Liver (tissue), 3 donors: ENCODE results near the gene ELL2.

ENCODE experiments used
- CTCF ChIP-seq: fragments of 150-350 bp; IDR thresholded peaks from 2 replicates; pipeline ENCODE4 v1.5.1; 2017; ENCODE audit warnings: improper control_type of control experiment, low read depth, low read length; ENCODE audit not compliant: missing input control
- EGR1 ChIP-seq, 2 donors: IDR thresholded peaks; 2 replicates each; pipeline ENCODE4 v1.6.1; 2016 to 2018; ENCODE audit warnings: antibody characterized with exemption in 2 of 2, low read depth in 2 of 2
- JUND ChIP-seq, 2 donors: IDR thresholded peaks; 2 replicates each; pipeline ENCODE4 v1.6.1; 2016; ENCODE audit warnings: antibody characterized with exemption in 2 of 2
- RAD21 ChIP-seq, 2 donors: IDR thresholded peaks; 2 replicates each; pipeline ENCODE4 v1.6.1; 2016; ENCODE audit warnings: antibody characterized with exemption in 2 of 2, mild to moderate bottlenecking in 2 of 2
- REST ChIP-seq: IDR thresholded peaks from 2 replicates; pipeline ENCODE4 v1.6.1; 2016; ENCODE audit warnings: antibody characterized with exemption, mild to moderate bottlenecking
- YY1 ChIP-seq: IDR thresholded peaks from 2 replicates; pipeline ENCODE4 v1.6.1; 2016; ENCODE audit warnings: antibody characterized with exemption, mild to moderate bottlenecking
- donor health status: healthy.
- donor health status: healthy.

- TF ChIP-seq YY1 (no peak), CTCF (no peak), RAD21 (IDR thresholded peaks at IDR 0.05) (no peak), JUND (IDR thresholded peaks at IDR 0.05) (no peak), REST (no peak), EGR1 (IDR thresholded peaks at IDR 0.05; ENCODE audit: low read depth in 2 of 2) (no peak)
These were observed 65.9 kb downstream of the ELL2 start for GRCh38 chr5:95895771-95896170.
